Endothelial cell of umbilical vein (primary cell): ENCODE data around the gene COL4A1.

ENCODE experiments used
- EZH2 ChIP-seq: IDR thresholded peaks from 2 replicates; pipeline ENCODE4 v1.6.1; 2012; ENCODE audit warnings: borderline replicate concordance, low read depth, mild to moderate bottlenecking, moderate library complexity, low read length, inconsistent platforms; ENCODE audit not compliant: severe bottlenecking
- FOS ChIP-seq: IDR thresholded peaks from 2 replicates; pipeline ENCODE4 v1.6.1; 2011; ENCODE audit warnings: mild to moderate bottlenecking, low read length, moderate library complexity, borderline replicate concordance; ENCODE audit not compliant: insufficient read depth
- GATA2 ChIP-seq: IDR thresholded peaks from 2 replicates; pipeline ENCODE4 v1.7.0; 2011; ENCODE audit warnings: low read depth, mild to moderate bottlenecking, moderate library complexity, mixed read lengths, low read length; ENCODE audit not compliant: insufficient read length, insufficient read depth
- MYC ChIP-seq: IDR thresholded peaks from one replicate; pipeline ENCODE4 v1.6.1; 2011; ENCODE audit warnings: mild to moderate bottlenecking, low read depth, low read length
- POLR2A ChIP-seq: IDR thresholded peaks from 2 replicates; pipeline ENCODE4 v1.6.1; 2012; ENCODE audit warnings: low read depth, mild to moderate bottlenecking, control low read depth, low read length
- POLR2AphosphoS5 ChIP-seq: IDR thresholded peaks from 2 replicates; pipeline ENCODE4 v1.6.1; 2012; ENCODE audit warnings: low read depth, mild to moderate bottlenecking, control low read depth, low read length, moderate library complexity; ENCODE audit not compliant: insufficient read depth
- TF ChIP-seq, protein P1 (sequence below), 2 donors: IDR thresholded peaks; 1 replicate in 1 of 2; 2 replicates in 1 of 2; pipeline ENCODE4 v1.5.1; 2011; ENCODE audit warnings: low read length in 2 of 2, mild to moderate bottlenecking in 2 of 2, moderate library complexity in 2 of 2, control low read depth in 1 of 2, inconsistent platforms in 1 of 2, low read depth in 1 of 2; ENCODE audit not compliant: insufficient read depth in 1 of 2; ENCODE audit errors: extremely low read depth in 1 of 2
- TF ChIP-seq, protein P2 (sequence below): IDR thresholded peaks from 2 replicates; pipeline ENCODE4 v1.6.1; 2011; ENCODE audit not compliant: insufficient read depth, insufficient read length

DNA sequence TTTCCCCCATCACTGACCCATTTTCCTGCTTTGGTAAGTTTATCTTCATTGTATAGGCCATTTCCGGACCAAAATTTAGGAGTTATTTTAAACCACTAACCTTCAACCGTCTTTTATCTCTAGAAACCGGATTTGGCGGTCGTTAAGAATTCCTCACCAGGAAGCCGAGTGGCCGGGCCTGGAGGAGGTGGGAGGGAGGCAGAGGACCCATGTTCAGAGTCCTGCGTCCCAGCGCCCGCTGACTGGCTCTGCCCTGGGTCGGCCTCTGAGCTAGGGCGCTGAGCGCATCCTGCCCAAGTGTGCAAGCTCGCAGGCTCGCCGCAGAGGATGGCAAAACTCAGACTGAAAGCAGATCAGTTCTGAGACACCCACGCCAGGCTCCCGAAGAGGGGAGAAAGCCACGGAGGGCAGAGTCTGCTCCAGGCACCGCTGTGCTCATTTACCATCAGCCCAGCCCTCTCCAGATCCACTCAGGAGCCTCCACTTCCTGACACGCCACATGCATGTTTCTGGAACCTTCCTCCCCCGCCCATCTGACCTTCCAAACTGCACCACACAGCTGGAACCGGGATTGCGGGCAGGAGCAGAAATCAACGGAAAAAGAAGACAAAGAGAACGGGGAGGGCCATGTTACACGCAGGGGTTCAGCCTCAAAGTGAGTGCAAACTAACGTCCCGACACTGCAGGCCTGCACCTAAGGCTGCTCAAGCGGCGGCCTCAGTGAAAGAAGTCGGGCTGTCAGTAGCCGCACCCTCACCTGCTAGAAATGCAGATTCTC, 8.3 kb downstream of the COL4A1 start:
- TF ChIP-seq EZH2 (no peak), POLR2AphosphoS5 (peak; percentile 32), POLR2A (peak; percentile 4), FOS (no peak), GATA2 (peak; percentile 86), MYC (no peak)
- TF ChIP-seq, protein P1, sequence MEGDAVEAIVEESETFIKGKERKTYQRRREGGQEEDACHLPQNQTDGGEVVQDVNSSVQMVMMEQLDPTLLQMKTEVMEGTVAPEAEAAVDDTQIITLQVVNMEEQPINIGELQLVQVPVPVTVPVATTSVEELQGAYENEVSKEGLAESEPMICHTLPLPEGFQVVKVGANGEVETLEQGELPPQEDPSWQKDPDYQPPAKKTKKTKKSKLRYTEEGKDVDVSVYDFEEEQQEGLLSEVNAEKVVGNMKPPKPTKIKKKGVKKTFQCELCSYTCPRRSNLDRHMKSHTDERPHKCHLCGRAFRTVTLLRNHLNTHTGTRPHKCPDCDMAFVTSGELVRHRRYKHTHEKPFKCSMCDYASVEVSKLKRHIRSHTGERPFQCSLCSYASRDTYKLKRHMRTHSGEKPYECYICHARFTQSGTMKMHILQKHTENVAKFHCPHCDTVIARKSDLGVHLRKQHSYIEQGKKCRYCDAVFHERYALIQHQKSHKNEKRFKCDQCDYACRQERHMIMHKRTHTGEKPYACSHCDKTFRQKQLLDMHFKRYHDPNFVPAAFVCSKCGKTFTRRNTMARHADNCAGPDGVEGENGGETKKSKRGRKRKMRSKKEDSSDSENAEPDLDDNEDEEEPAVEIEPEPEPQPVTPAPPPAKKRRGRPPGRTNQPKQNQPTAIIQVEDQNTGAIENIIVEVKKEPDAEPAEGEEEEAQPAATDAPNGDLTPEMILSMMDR (IDR thresholded peaks at IDR 0.05; ENCODE audit: extremely low read depth in 1 of 2, insufficient read depth in 1 of 2, low read depth in 1 of 2, low read length in 2 of 2) = no peak
- TF ChIP-seq, protein P2, sequence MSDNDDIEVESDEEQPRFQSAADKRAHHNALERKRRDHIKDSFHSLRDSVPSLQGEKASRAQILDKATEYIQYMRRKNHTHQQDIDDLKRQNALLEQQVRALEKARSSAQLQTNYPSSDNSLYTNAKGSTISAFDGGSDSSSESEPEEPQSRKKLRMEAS = no peak
